CD4-positive, alpha-beta T cell treated with Interleukin-6 for 4 hours (primary cell): ENCODE measurements around the gene NCOA6.
"Not testable (repeated sequence)": the region's sequence is repeated elsewhere in the genome, so short reads cannot be mapped to it uniquely, and the experiment has no call there.

Experiments
- DNase-seq: peaks from one replicate; pipeline ENCODE4 v3.0.0-alpha.2; 2020; ENCODE audit warnings: mixed read lengths

Gene NCOA6

GRCh38 chr20:34717230-34718095, 108.0 kb downstream of the NCOA6 start:
- no peak for DNase-seq

- no peak for DNase-seq
Measured at GRCh38 chr20:34716921-34717229, 108.6 kb downstream of the NCOA6 start.

- DNase-seq, result no peak
Measured at GRCh38 chr20:34715384-34715783, 110.1 kb downstream of the NCOA6 start.

GRCh38 chr20:34713944-34714515, 111.4 kb downstream of the NCOA6 start:
- not testable (repeated sequence) for DNase-seq

GRCh38 chr20:34713194-34713943, 112.1 kb downstream of the NCOA6 start:
- peak; percentile 22 for DNase-seq

GRCh38 chr20:34712525-34713192, 112.8 kb downstream of the NCOA6 start:
- no peak for DNase-seq

GRCh38 chr20:34711813-34712430, 113.5 kb downstream of the NCOA6 start:
- no peak for DNase-seq

- DNase-seq, result no peak
Measured at GRCh38 chr20:34710861-34711574, 114.4 kb downstream of the NCOA6 start.

GRCh38 chr20:34710568-34710839, 114.9 kb downstream of the NCOA6 start:
- DNase-seq, result no peak

- peak; percentile 77 for DNase-seq
Measured at GRCh38 chr20:34709831-34710567, 115.5 kb downstream of the NCOA6 start.

- peak; percentile 82 for DNase-seq
Measured at GRCh38 chr20:34709044-34709830, 116.2 kb downstream of the NCOA6 start.

GRCh38 chr20:34708621-34709043, 116.8 kb downstream of the NCOA6 start:
- DNase-seq, result peak; percentile 72

GRCh38 chr20:34706912-34707784, 118.3 kb downstream of the NCOA6 start:
- no peak for DNase-seq

GRCh38 chr20:34706302-34706875, 119.1 kb downstream of the NCOA6 start:
- DNase-seq, result no peak

- DNase-seq, result peak; percentile 8
Measured at GRCh38 chr20:34705397-34706301, 119.8 kb downstream of the NCOA6 start.

- no peak for DNase-seq
Measured at GRCh38 chr20:34705008-34705396, 120.4 kb downstream of the NCOA6 start.

GRCh38 chr20:34704177-34705007, 121.1 kb downstream of the NCOA6 start, which contains the start of gene TP53INP2:
TP53INP2 (plus strand) TSS chr20:34704344; CDS start chr20:34708740, 4,396 bp downstream.
- DNase-seq, result peak; percentile 89
